AG10803 (cell line): ENCODE data around the gene HMG20A.
A peak's percentile ranks its signal among the peaks of the same experiment; 100 is the strongest.

ENCODE experiments used
- DNase-seq: peaks from one replicate; pipeline ENCODE4 v3.0.0; 2010; ENCODE audit warnings: low read depth
- H3K4me3 ChIP-seq: 2 replicates; pipeline ENCODE4 v1.5.1; 2011; ENCODE audit warnings: mild to moderate bottlenecking, low read length, control low read depth
- CTCF ChIP-seq: conservative IDR thresholded peaks from 2 replicates; pipeline ENCODE4 v1.5.1; 2011; ENCODE audit warnings: mild to moderate bottlenecking, low read length, control low read depth, inconsistent platforms

HMG20A gene

GRCh38 chr15:77430213-77430612 lies 9.5 kb downstream of the HMG20A start:
- no peak overlapping the region for H3K4me3 ChIP-seq
- no peak for DNase-seq
- TF ChIP-seq CTCF, result no peak

- no peak for TF ChIP-seq CTCF
- no peak for DNase-seq
- H3K4me3 ChIP-seq, result no peak overlapping the region
Measured at GRCh38 chr15:77430652-77431051, 10.0 kb downstream of the HMG20A start.

GRCh38 chr15:77436822-77437221 lies 16.1 kb downstream of the HMG20A start:
- no peak overlapping the region for H3K4me3 ChIP-seq
- TF ChIP-seq CTCF, result no peak
- DNase-seq, result no peak

- H3K4me3 ChIP-seq, result no peak overlapping the region
- DNase-seq, result no peak
- no peak for TF ChIP-seq CTCF
Measured at GRCh38 chr15:77437264-77437663, 16.6 kb downstream of the HMG20A start.

GRCh38 chr15:77440378-77440999 lies 19.8 kb downstream of the HMG20A start:
- TF ChIP-seq CTCF, result no peak
- peak; percentile 81 for DNase-seq
- H3K4me3 ChIP-seq, result no peak overlapping the region

GRCh38 chr15:77446840-77447390 lies 26.2 kb downstream of the HMG20A start:
- no peak overlapping the region for H3K4me3 ChIP-seq
- DNase-seq, result no peak
- no peak for TF ChIP-seq CTCF

- no peak overlapping the region for H3K4me3 ChIP-seq
- TF ChIP-seq CTCF, result no peak
- DNase-seq, result no peak
Measured at GRCh38 chr15:77454265-77454664, 33.6 kb downstream of the HMG20A start.
